Prostate gland (tissue), 2 donors: ENCODE data around the gene ITM2C.

ENCODE experiments used
- POLR2A ChIP-seq: fragments of 450-650 bp; IDR thresholded peaks from one replicate; pipeline ENCODE4 v1.6.1; 2016; ENCODE audit warnings: antibody characterized with exemption, mild to moderate bottlenecking
- POLR2AphosphoS5 ChIP-seq: sonication (generic); formaldehyde crosslinking; IDR thresholded peaks from one replicate; pipeline ENCODE4 v1.6.1; 2017; ENCODE audit warnings: antibody characterized with exemption
- TF ChIP-seq, protein P1 (sequence below), 4 experiments: fragments of 200-600 bp in 2 of 4; fragments of 450-650 bp in 2 of 4; sonication (generic) in 2 of 4; IDR thresholded peaks; 1 replicate in 3 of 4; 2 replicates in 1 of 4; pipeline ENCODE4 v1.5.1; 2016 to 2019; ENCODE audit warnings: antibody characterized with exemption in 4 of 4, mild to moderate bottlenecking in 2 of 4, moderate library complexity in 2 of 4

DNA sequence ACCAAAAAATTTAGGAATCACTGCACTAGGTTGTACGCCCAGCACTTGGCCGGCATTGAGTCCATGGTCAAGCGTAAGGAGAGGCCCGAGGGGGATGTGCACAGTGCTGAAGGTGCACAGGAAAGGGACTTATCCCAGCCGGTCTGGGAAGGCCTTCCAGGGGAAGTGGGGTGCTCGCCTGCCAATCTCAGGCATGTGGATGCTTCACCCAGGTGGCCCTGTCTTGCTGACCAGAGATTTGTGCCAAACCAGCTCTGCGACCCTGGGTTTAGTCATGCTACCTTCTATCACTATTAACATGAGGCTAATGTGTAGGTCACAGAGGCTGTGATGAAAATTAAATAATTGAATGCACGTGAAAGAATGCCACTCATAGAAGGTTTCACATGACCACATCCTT lies 1.7 kb upstream of the ITM2C start:
- TF ChIP-seq, protein P1, sequence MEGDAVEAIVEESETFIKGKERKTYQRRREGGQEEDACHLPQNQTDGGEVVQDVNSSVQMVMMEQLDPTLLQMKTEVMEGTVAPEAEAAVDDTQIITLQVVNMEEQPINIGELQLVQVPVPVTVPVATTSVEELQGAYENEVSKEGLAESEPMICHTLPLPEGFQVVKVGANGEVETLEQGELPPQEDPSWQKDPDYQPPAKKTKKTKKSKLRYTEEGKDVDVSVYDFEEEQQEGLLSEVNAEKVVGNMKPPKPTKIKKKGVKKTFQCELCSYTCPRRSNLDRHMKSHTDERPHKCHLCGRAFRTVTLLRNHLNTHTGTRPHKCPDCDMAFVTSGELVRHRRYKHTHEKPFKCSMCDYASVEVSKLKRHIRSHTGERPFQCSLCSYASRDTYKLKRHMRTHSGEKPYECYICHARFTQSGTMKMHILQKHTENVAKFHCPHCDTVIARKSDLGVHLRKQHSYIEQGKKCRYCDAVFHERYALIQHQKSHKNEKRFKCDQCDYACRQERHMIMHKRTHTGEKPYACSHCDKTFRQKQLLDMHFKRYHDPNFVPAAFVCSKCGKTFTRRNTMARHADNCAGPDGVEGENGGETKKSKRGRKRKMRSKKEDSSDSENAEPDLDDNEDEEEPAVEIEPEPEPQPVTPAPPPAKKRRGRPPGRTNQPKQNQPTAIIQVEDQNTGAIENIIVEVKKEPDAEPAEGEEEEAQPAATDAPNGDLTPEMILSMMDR (IDR thresholded peaks at IDR 0.05): no peak
- no peak for TF ChIP-seq POLR2A
- TF ChIP-seq POLR2AphosphoS5: no peak
